Measurements from ENCODE around the gene CDHR3. TPM values are rescaled to one million over a fixed set of nuclear protein-coding genes. Genes with fewer than 3 reads are reported as not detected.

CDHR3 gene
- total and polyA plus RNA-seq, 3 donors from 2014 or later, result 3.8 to 8.5 (median 7.5) TPM

- Histone ChIP-seq H3K4me3 (no peak overlapping the region), H3K4me1 (peaks cover 14% of the 10 kb centered on the region), H3K9me3 (no peaks in the 10 kb centered on the region), H3K27ac (no peak overlapping the region), H3K27me3 (no peaks in the 10 kb centered on the region), H3K36me3 (ENCODE audit: low read depth, missing control alignments) (no peaks in the 10 kb centered on the region)
- TF ChIP-seq, protein P1, sequence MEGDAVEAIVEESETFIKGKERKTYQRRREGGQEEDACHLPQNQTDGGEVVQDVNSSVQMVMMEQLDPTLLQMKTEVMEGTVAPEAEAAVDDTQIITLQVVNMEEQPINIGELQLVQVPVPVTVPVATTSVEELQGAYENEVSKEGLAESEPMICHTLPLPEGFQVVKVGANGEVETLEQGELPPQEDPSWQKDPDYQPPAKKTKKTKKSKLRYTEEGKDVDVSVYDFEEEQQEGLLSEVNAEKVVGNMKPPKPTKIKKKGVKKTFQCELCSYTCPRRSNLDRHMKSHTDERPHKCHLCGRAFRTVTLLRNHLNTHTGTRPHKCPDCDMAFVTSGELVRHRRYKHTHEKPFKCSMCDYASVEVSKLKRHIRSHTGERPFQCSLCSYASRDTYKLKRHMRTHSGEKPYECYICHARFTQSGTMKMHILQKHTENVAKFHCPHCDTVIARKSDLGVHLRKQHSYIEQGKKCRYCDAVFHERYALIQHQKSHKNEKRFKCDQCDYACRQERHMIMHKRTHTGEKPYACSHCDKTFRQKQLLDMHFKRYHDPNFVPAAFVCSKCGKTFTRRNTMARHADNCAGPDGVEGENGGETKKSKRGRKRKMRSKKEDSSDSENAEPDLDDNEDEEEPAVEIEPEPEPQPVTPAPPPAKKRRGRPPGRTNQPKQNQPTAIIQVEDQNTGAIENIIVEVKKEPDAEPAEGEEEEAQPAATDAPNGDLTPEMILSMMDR (IDR thresholded peaks at IDR 0.05), result no peak
- WGBS, 2 donors, result 88 to 95% methylated on average over 4 to 7 of the region's 7 CpGs
- no peak for DNase-seq
- intact Hi-C loops (cut with DNase I; ENCODE audit: low total_unique reads), result no loop called here
These were observed 97.4 kb downstream of the CDHR3 start for GRCh38 chr7:106060394-106060920.

- DNase-seq, result no peak
These were observed 98.4 kb downstream of the CDHR3 start for GRCh38 chr7:106061301-106061979.

DNA sequence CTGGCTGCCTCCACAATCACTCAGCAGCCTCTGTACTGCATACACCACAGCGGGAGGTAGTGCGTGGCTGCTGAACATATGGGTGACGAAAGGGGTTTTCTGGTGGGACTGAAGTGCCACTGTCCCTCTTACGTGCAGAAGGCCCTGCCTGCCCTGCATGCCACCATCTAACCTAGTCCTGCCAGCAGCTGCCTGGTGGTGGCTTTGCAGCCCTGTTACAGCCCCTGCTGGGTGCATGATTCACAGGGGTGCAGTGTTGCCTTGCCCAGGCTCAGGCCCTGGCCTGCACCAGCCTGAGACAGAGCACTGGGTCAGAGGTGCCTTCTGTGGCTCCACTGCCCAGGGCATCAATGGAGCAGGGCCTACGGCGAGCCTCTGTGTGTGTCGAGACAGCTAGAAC, 98.9 kb downstream of the CDHR3 start:
- H3K27me3 ChIP-seq, result no peaks in the 10 kb centered on the region
- H3K27ac ChIP-seq, result no peak overlapping the region
- DNase-seq, result no peak
- no peaks in the 10 kb centered on the region for H3K9me3 ChIP-seq
- WGBS, 2 donors, result 95% methylated on average over 6 to 7 of the region's 7 CpGs
- TF ChIP-seq, protein P1 (IDR thresholded peaks at IDR 0.05), result no peak
- no peak for TF ChIP-seq POLR2A (IDR thresholded peaks at IDR 0.05)
- no peak overlapping the region for H3K4me3 ChIP-seq
- intact Hi-C loops (cut with DNase I; ENCODE audit: low total_unique reads), result no loop called here
- no peaks in the 10 kb centered on the region for H3K36me3 ChIP-seq (ENCODE audit: low read depth, missing control alignments)
- peaks cover 21% of the 10 kb centered on the region for H3K4me1 ChIP-seq

More at GRCh38 chr7:106061301-106061979, 98.4 kb downstream of the CDHR3 start:
- no peaks in the 10 kb centered on the region for H3K36me3 ChIP-seq (ENCODE audit: low read depth, missing control alignments)
- intact Hi-C loops (cut with DNase I; ENCODE audit: low total_unique reads), result no loop called here
- no peak overlapping the region for H3K4me3 ChIP-seq
- H3K4me1 ChIP-seq, result peaks cover 21% of the 10 kb centered on the region
- TF ChIP-seq, protein P1 (IDR thresholded peaks at IDR 0.05), result no peak
- TF ChIP-seq POLR2A (IDR thresholded peaks at IDR 0.05), result no peak
- WGBS, 2 donors, result 91 to 94% methylated on average over 9 of the region's 9 CpGs
- no peaks in the 10 kb centered on the region for H3K27me3 ChIP-seq
- H3K9me3 ChIP-seq, result no peaks in the 10 kb centered on the region
- H3K27ac ChIP-seq, result no peak overlapping the region

- Histone ChIP-seq H3K27me3 (no peaks in the 10 kb centered on the region), H3K27ac (no peak overlapping the region), H3K9me3 (no peaks in the 10 kb centered on the region), H3K4me3 (no peak overlapping the region), H3K36me3 (ENCODE audit: low read depth, missing control alignments) (no peaks in the 10 kb centered on the region), H3K4me1 (peaks cover 21% of the 10 kb centered on the region)
- intact Hi-C loops (cut with DNase I; ENCODE audit: low total_unique reads), result no loop called here
- 86 to 89% methylated on average over 2 of the region's 2 CpGs for WGBS, 2 donors
- TF ChIP-seq, protein P1 (IDR thresholded peaks at IDR 0.05), result no peak
- no peak for TF ChIP-seq POLR2A (IDR thresholded peaks at IDR 0.05)
- DNase-seq, result no peak
These were observed 99.5 kb downstream of the CDHR3 start for GRCh38 chr7:106062521-106062931.

GRCh38 chr7:106063024-106063423, 100.0 kb downstream of the CDHR3 start:
- TF ChIP-seq, protein P1 (IDR thresholded peaks at IDR 0.05), result no peak
- no peak for TF ChIP-seq POLR2A (IDR thresholded peaks at IDR 0.05)
- peaks cover 21% of the 10 kb centered on the region for H3K4me1 ChIP-seq
- H3K9me3 ChIP-seq, result no peaks in the 10 kb centered on the region
- no peak overlapping the region for H3K4me3 ChIP-seq
- intact Hi-C loops (cut with DNase I; ENCODE audit: low total_unique reads), result no loop called here
- WGBS, 2 donors, result 84 to 96% methylated on average over 6 of the region's 6 CpGs
- no peaks in the 10 kb centered on the region for H3K27me3 ChIP-seq
- no peak for DNase-seq
- H3K27ac ChIP-seq, result no peak overlapping the region
- H3K36me3 ChIP-seq (ENCODE audit: low read depth, missing control alignments), result no peaks in the 10 kb centered on the region
